HG03469 (cell line): ENCODE results near the gene RYK.

ENCODE experiments used
- ATAC-seq: cut with Tn5 transposase; IDR thresholded peaks from one replicate; pipeline ENCODE4 v1.9.1; 2021; ENCODE audit warnings: mild to moderate bottlenecking, moderate library complexity, moderate number of reproducible peaks; ENCODE audit not compliant: unreplicated experiment

RYK gene

DNA sequence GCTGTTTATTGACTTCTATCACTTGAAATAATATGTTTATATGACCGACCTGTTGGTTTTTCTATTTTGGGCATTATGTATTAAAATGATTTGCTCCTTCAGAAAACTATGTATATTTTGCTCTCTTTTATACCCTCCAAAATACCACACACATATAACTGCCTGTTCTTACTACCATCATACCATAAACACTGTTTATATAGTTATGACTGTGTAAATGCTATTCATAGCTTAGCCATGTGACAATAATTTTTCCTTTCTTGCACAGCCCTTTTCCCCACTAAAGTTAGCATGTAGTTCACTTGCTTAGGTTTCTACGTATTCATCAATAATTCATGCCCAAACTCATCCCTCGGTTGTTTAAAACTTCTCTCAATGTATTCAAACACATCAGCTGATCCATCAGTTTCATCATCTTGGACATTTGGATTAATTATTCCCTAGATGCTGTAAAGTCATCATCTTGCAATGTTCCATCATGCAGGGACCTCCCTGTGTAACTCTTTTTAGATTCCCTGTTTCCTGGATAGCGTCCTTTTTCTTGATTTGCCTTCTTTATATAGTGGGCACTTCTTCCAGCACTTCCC is 8.2 kb upstream of the RYK start:
- no peak for ATAC-seq

GRCh38 chr3:134255404-134255803 is 4.7 kb upstream of the RYK start:
- ATAC-seq = no peak

GRCh38 chr3:134253475-134254226 is 3.0 kb upstream of the RYK start:
- ATAC-seq = no peak

DNA sequence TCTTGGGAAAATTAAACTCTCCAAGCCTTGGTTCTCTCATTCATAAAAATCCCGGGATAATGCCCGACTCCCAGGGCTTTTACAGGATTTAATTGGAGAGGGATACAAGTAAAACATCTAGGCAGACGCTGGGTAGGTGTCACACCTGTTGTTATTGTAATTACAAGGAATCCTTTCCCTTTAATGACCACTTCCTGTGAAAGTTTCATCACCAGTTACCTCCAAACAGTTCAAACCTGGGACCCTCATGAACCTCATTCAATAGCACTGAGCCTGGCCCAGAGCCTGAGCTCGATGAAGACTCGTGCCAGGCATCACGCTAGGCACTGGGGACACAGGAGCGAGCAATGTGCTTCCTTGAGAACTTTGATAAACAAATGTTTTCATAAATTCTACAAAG is 2.1 kb upstream of the RYK start:
- no peak for ATAC-seq

GRCh38 chr3:134251731-134252391 is 1.2 kb upstream of the RYK start:
- ATAC-seq = no peak

DNA sequence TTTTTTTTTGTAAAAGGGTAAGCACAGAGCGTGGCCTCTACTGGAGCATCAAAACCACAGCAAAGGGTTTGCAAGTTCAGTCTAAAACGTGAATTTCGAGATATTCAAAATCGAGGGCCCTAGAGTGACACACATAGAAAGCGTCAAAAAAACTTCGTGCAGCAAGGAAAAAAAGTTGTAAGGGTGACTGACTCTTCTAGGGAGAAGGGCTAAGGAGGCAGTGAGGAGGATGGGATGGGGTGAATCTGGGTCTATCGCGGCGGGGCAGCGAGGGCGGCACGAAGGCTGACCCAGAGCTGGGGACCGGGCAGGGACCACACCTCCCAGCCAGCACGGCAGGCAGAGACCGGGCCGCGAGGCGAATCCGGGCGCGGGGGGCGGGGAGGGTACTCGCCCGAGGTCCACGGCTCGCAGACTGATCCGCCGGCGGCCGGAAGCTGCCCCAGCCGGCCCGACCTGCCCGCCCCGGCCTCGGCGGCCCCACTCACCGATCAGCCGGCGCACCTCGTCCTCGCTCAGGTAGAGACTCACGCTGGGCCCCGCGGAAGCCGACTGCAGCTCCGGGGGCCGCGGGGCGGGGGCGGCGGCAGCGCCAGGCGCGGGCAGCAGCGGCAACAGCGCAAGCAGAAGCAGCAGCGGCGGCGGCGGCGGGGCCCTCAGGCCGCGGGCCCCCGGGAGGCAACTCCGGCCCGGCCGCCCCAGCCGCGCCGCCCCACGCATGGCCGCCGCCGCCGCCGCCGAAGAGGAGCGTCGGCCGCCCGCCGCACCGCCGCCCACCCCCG is 533 bp downstream of the RYK start:
- ATAC-seq = peak; percentile 31

GRCh38 chr3:134249296-134249841 is 1.3 kb downstream of the RYK start:
- no peak for ATAC-seq

DNA sequence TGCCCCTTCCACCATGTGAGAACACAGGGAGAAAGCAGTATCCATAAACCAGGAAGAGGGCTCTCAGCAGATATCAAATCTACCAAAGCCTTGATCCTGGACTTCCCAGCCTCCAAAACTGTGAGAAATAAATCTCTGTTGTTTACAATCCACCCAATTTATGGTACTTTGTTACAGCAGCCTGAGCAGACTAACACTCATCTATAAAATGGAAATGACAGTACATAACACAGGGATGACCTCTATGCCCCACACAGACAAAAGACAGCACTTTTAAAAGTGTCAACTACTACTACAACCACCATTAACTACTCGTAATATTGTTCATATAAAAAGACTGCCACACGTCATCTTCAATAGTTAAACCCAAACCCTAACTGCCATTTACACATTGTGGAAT is 5.7 kb downstream of the RYK start:
- no peak for ATAC-seq

DNA sequence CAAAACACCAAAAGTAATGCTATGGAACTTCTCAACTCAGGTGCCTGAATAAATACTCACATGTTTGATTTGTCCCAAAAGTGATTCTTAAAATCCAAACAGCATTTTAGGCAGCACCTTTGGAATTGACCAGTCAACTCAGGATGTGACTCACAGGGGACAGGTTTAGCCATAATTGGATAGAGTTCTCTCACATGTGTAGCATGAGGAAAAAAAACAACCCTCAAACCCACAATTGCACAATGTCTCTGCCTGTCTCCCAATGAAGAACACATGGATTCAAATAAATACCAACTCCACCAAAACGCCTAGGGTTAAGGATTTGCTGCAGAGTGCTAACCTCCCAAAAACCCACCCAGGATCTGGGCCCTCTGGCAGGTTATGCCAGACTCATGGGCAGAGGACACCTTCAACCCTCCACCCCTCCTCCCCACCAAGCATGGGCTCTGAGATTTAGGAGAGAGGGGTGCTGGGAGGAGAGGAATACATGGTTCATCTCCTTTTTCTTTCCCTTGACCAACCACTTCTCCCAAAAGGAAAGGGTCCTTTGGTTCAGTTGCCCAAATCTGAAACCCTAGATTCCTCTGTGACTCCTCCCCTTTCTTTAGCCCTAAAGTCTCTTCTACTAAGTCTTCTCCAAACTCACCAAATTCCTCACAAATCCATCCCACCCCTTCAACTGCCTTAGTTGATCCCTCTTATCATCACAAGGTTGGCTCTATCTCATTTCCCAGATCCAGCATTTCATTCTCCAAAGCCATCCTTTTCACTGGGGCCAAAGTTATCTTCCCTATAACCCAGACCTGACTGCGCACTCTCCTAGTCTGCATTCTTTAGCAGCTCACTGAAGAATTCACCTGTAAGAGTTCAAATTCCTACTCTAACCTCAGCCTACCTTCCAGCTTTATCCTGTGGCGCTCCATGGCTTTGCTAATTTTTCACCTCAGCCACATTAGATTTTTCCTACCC is 7.7 kb downstream of the RYK start:
- ATAC-seq = no peak

- peak; percentile 36 for ATAC-seq
Observed at GRCh38 chr3:134239538-134239937, 11.1 kb downstream of the RYK start.

DNA sequence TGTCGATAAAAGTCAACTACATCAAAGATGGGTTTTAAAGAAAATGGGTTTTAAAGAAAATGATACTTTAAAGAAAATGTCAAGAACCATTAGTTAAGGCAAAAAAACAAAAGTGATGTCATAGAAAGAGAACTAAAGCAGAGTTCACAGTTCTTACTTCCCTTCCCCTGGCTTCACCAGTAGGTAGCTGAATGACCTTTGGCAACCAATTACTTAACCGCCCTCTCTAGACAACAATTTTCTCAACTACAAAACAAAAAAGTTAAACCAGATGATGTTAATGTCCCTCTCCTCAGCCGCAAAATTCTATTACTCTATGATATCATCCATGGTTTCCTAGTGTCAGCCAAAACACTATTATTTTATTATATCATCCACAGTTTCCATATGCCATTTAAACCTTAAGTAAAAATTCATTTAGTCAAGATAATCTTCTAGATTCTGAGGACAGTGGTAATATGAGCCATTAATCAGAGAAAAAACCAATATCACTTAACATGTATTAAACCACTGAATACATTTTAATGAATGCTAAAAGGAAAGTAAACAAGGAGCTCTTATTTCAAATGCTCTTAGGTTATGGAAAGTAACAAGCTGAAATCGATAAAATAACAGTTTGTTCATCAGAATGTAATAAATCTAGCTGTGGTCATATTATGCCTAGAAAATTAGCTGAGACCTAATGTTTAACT is 13.1 kb downstream of the RYK start:
- no peak for ATAC-seq

DNA sequence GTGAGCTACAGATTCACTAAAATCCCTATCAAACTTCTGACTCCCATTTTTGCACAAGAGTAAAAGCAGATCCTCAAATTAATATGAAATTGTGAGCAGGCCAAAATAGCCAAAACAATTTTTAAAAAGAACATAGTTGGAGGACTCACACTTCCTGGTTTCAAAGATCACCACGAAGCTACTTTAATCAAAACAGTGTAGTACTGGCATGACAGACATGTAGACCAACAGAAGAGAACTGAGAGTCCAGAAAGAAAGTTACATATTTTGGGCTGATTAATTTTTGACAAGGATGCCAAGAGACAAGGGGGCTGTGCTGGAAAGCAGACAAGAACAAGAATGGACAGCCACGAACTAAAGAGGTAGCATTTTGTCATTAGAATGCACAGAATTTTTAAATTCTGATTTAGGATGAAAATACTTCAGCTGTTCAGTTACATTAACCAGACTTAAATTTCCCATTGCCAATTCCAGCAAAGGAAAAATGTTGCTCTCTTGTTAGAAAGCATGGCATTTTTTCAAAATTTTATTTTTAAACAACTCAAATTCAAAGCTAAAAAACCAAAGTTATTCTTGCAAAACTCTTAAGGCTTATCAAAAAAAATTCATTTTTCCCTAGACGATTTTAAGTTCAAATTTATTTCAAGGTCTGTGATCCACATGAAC is 14.0 kb downstream of the RYK start:
- ATAC-seq = peak; percentile 39

- ATAC-seq = no peak
Observed at GRCh38 chr3:134235577-134236076, 15.0 kb downstream of the RYK start.

GRCh38 chr3:134232951-134233350 is 17.7 kb downstream of the RYK start:
- no peak for ATAC-seq

GRCh38 chr3:134232151-134232550 is 18.5 kb downstream of the RYK start:
- ATAC-seq = no peak

DNA sequence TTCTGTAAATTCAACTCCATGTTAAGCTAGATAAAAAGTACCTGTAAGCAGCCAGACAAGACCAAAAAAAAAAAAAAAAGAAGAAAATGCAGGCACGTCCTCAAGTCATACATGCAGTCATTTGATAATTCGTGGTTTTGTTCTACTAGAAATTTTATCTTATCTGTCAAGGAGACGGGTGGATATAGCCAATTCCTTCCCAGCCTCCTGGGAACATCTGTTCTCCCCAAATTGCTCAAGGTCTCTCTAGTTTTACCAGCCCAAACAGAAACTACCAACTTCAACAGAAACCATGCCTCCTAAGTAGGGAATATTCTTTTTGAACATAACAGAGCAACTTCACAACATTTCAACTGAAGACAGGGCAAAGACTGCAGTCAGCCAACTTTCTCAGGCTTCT is 19.5 kb downstream of the RYK start:
- no peak for ATAC-seq

- no peak for ATAC-seq
Observed at GRCh38 chr3:134229038-134229437, 21.6 kb downstream of the RYK start.

GRCh38 chr3:134228479-134228878 is 22.2 kb downstream of the RYK start:
- ATAC-seq = no peak

GRCh38 chr3:134228035-134228434 is 22.6 kb downstream of the RYK start:
- no peak for ATAC-seq
